ENCODE data around the gene MAP6. TPM values are rescaled to one million over a fixed set of nuclear protein-coding genes. Genes with fewer than 3 reads are reported as not detected.

MAP6 gene
- total RNA-seq, 1 donor from 2014 or later: 10.8 TPM

GRCh38 chr11:75655605-75656004 is 13.2 kb downstream of the MAP6 start:
- ATAC-seq (peak in 1 of 2 donors; percentile 34), DNase-seq (no peak)
- Histone ChIP-seq H3K27ac (no peak overlapping the region), H3K9me3 (no peaks in the 10 kb centered on the region), H3K27me3 (ENCODE audit: low read depth) (no peaks in the 10 kb centered on the region), H3K4me3 (no peak overlapping the region), H3K4me1 (no peaks in the 10 kb centered on the region), H3K36me3 (no peaks in the 10 kb centered on the region)
- TF ChIP-seq, protein P1, sequence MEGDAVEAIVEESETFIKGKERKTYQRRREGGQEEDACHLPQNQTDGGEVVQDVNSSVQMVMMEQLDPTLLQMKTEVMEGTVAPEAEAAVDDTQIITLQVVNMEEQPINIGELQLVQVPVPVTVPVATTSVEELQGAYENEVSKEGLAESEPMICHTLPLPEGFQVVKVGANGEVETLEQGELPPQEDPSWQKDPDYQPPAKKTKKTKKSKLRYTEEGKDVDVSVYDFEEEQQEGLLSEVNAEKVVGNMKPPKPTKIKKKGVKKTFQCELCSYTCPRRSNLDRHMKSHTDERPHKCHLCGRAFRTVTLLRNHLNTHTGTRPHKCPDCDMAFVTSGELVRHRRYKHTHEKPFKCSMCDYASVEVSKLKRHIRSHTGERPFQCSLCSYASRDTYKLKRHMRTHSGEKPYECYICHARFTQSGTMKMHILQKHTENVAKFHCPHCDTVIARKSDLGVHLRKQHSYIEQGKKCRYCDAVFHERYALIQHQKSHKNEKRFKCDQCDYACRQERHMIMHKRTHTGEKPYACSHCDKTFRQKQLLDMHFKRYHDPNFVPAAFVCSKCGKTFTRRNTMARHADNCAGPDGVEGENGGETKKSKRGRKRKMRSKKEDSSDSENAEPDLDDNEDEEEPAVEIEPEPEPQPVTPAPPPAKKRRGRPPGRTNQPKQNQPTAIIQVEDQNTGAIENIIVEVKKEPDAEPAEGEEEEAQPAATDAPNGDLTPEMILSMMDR (IDR thresholded peaks at IDR 0.05): no peak
- intact Hi-C loops (cut with DNase I): no loop called here

GRCh38 chr11:75654314-75654713 is 14.5 kb downstream of the MAP6 start:
- intact Hi-C loops (cut with DNase I): no loop called here
- TF ChIP-seq, protein P1 (IDR thresholded peaks at IDR 0.05): no peak
- peak in 1 of 2 donors; percentile 69 for ATAC-seq
- Histone ChIP-seq H3K36me3 (no peaks in the 10 kb centered on the region), H3K27me3 (ENCODE audit: low read depth) (no peaks in the 10 kb centered on the region), H3K4me1 (no peaks in the 10 kb centered on the region), H3K27ac (no peak overlapping the region), H3K9me3 (no peaks in the 10 kb centered on the region), H3K4me3 (no peak overlapping the region)
- no peak for DNase-seq

GRCh38 chr11:75653532-75653931 is 15.3 kb downstream of the MAP6 start:
- TF ChIP-seq, protein P1 (IDR thresholded peaks at IDR 0.05): no peak
- Histone ChIP-seq H3K4me3 (no peak overlapping the region), H3K27me3 (ENCODE audit: low read depth) (no peaks in the 10 kb centered on the region), H3K9me3 (no peaks in the 10 kb centered on the region), H3K4me1 (no peaks in the 10 kb centered on the region), H3K36me3 (no peaks in the 10 kb centered on the region), H3K27ac (no peak overlapping the region)
- peak in 1 of 2 donors; percentile 66 for ATAC-seq
- DNase-seq: no peak
- intact Hi-C loops (cut with DNase I): no loop called here

- intact Hi-C loops (cut with DNase I): no loop called here
- TF ChIP-seq, protein P1 (IDR thresholded peaks at IDR 0.05): no peak
- no peak overlapping the region for H3K27ac ChIP-seq
- no peak overlapping the region for H3K4me3 ChIP-seq
- no peak for ATAC-seq
- H3K36me3 ChIP-seq: no peaks in the 10 kb centered on the region
- DNase-seq: no peak
- no peaks in the 10 kb centered on the region for H3K4me1 ChIP-seq
- no peaks in the 10 kb centered on the region for H3K9me3 ChIP-seq
- no peaks in the 10 kb centered on the region for H3K27me3 ChIP-seq (ENCODE audit: low read depth)
Measured at GRCh38 chr11:75652936-75653335, 15.9 kb downstream of the MAP6 start.

GRCh38 chr11:75651218-75651617 is 17.6 kb downstream of the MAP6 start:
- Histone ChIP-seq H3K9me3 (no peaks in the 10 kb centered on the region), H3K27me3 (ENCODE audit: low read depth) (no peaks in the 10 kb centered on the region), H3K4me1 (no peaks in the 10 kb centered on the region), H3K36me3 (no peaks in the 10 kb centered on the region), H3K4me3 (no peak overlapping the region), H3K27ac (no peak overlapping the region)
- DNase-seq (no peak), ATAC-seq (no peak)
- TF ChIP-seq, protein P1 (IDR thresholded peaks at IDR 0.05): no peak
- intact Hi-C loops (cut with DNase I): no loop called here

Measured in lower lobe of right lung (tissue), 2 donors.